Measurements from ENCODE around the gene SLC2A13.
"Not testable (repeated sequence)": the region's sequence is repeated elsewhere in the genome, so short reads cannot be mapped to it uniquely, and the experiment has no call there.

The SLC2A13 gene

GRCh38 chr12:39764944-39765560, 340.8 kb downstream of the SLC2A13 start:
- H3K9ac ChIP-seq (ENCODE audit: low read length) = no peak overlapping the region
- no peak overlapping the region for H3K27ac ChIP-seq (ENCODE audit: low read depth, low read length)
- H3K4me1 ChIP-seq (ENCODE audit: control insufficient read depth, insufficient read depth, low read length) = no peaks in the 10 kb centered on the region
- peaks cover 2% of the 10 kb centered on the region for H3K36me3 ChIP-seq (ENCODE audit: control insufficient read depth, insufficient read depth, low read length)
- H3K27me3 ChIP-seq (ENCODE audit: control insufficient read depth, insufficient read depth, low read length) = no peaks in the 10 kb centered on the region
- H3K4me3 ChIP-seq (ENCODE audit: low read length) = no peak overlapping the region

- no peaks in the 10 kb centered on the region for H3K4me1 ChIP-seq (ENCODE audit: control insufficient read depth, insufficient read depth, low read length)
- no peak overlapping the region for H3K27ac ChIP-seq (ENCODE audit: low read depth, low read length)
- H3K36me3 ChIP-seq (ENCODE audit: control insufficient read depth, insufficient read depth, low read length) = peaks cover 2% of the 10 kb centered on the region
- no peaks in the 10 kb centered on the region for H3K27me3 ChIP-seq (ENCODE audit: control insufficient read depth, insufficient read depth, low read length)
- no peak overlapping the region for H3K4me3 ChIP-seq (ENCODE audit: low read length)
- H3K9ac ChIP-seq (ENCODE audit: low read length) = no peak overlapping the region
These were observed 342.1 kb downstream of the SLC2A13 start for GRCh38 chr12:39763890-39764169.

DNA sequence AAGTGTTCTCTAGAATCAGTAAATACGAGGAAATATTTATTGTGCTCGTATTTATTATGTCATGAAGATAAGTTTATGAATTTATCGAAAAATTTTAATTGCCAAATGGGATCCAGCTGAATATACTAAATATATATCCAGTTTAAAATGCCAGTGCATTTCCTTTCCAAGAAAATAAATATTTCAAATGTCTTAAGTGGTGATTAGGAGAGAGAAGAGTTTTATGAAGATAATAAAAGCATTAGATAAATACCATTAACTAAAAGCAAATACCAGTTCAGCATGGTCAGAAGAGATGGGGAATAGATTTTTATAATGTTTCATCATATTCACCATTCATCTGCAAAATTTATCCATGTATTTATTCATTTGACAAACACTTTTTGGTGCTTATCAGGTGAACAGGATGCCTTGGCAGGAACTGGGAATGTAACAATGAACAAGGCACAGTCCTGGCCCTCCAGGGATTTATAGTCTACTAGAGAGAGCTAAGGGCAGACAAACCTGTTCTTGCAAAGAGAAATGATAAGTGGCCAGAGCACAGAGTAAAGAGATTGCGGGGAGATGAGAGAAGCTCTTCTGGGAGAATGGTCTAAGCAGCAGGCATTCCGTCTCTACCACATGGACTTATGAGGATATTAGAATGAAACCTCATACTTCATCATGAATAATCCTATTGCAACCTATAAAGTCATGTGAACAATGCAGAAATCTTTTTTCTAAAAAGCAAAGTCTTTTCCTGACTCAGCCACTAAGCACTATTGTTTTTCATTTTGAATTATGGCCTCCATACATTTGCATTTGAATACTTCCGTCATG, 342.6 kb downstream of the SLC2A13 start:
- no peaks in the 10 kb centered on the region for H3K4me1 ChIP-seq (ENCODE audit: control insufficient read depth, insufficient read depth, low read length)
- no peak overlapping the region for H3K4me3 ChIP-seq (ENCODE audit: low read length)
- no peaks in the 10 kb centered on the region for H3K27me3 ChIP-seq (ENCODE audit: control insufficient read depth, insufficient read depth, low read length)
- H3K36me3 ChIP-seq (ENCODE audit: control insufficient read depth, insufficient read depth, low read length) = peaks cover 2% of the 10 kb centered on the region
- no peak overlapping the region for H3K9ac ChIP-seq (ENCODE audit: low read length)
- no peak overlapping the region for H3K27ac ChIP-seq (ENCODE audit: low read depth, low read length)

GRCh38 chr12:39755478-39755877, 350.4 kb downstream of the SLC2A13 start:
- Histone ChIP-seq H3K4me3 (ENCODE audit: low read length) (no peak overlapping the region), H3K27me3 (ENCODE audit: control insufficient read depth, insufficient read depth, low read length) (no peaks in the 10 kb centered on the region), H3K9ac (ENCODE audit: low read length) (no peak overlapping the region), H3K4me1 (ENCODE audit: control insufficient read depth, insufficient read depth, low read length) (no peaks in the 10 kb centered on the region), H3K36me3 (ENCODE audit: control insufficient read depth, insufficient read depth, low read length) (no peaks in the 10 kb centered on the region), H3K27ac (ENCODE audit: low read depth, low read length) (no peak overlapping the region)

GRCh38 chr12:39752482-39753137, 353.3 kb downstream of the SLC2A13 start:
- Histone ChIP-seq H3K4me1 (ENCODE audit: control insufficient read depth, insufficient read depth, low read length) (no peaks in the 10 kb centered on the region), H3K27me3 (ENCODE audit: control insufficient read depth, insufficient read depth, low read length) (no peaks in the 10 kb centered on the region), H3K27ac (ENCODE audit: low read depth, low read length) (no peak overlapping the region), H3K4me3 (ENCODE audit: low read length) (no peak overlapping the region), H3K9ac (ENCODE audit: low read length) (no peak overlapping the region), H3K36me3 (ENCODE audit: control insufficient read depth, insufficient read depth, low read length) (no peaks in the 10 kb centered on the region)

GRCh38 chr12:39746151-39746550, 359.7 kb downstream of the SLC2A13 start:
- not testable (repeated sequence) for H3K27ac ChIP-seq (ENCODE audit: low read depth, low read length); H3K9ac ChIP-seq (ENCODE audit: low read length); H3K27me3 ChIP-seq (ENCODE audit: control insufficient read depth, insufficient read depth, low read length); H3K36me3 ChIP-seq (ENCODE audit: control insufficient read depth, insufficient read depth, low read length); H3K4me1 ChIP-seq (ENCODE audit: control insufficient read depth, insufficient read depth, low read length); H3K4me3 ChIP-seq (ENCODE audit: low read length)

DNA sequence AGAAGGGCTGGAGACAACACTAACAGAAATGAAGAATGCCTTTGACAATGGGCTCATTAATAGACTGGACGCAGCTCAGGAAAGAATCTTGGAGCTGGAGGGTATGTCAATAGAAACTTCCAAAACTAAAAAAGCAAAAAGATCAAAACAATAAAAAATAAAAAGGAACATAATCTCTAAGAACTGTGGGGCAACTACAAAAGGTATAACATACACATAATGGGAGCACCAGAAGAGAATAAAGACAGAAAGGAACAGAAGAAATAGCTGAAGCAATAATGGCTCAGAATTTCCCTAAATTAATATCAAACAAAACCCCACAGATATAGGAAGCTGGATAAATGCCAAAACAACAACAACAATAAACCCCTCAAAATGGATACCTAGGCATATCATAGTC, 362.2 kb downstream of the SLC2A13 start:
- Histone ChIP-seq H3K4me3 (ENCODE audit: low read length) (no peak overlapping the region), H3K4me1 (ENCODE audit: control insufficient read depth, insufficient read depth, low read length) (no peaks in the 10 kb centered on the region), H3K9ac (ENCODE audit: low read length) (no peak overlapping the region), H3K27me3 (ENCODE audit: control insufficient read depth, insufficient read depth, low read length) (no peaks in the 10 kb centered on the region), H3K36me3 (ENCODE audit: control insufficient read depth, insufficient read depth, low read length) (no peaks in the 10 kb centered on the region), H3K27ac (ENCODE audit: low read depth, low read length) (no peak overlapping the region)

DNA sequence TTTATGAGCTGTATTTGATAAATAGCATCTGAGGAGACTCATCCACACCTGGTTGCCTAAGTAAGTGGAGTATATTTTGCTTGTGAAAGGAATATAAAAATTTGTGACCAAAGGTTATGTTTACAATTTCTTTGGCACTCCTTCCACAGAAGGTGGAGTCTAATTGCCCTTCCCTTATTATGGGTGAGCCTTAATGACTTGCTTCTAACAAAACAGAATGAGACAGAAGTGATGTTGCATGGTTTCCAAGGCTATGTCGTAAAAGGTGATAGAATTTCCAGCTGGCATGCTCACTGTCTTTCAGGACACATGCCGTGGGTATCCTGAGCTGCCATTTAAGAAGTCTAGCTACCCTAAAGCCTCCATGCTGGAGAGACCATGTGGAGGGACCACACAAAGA, 369.5 kb downstream of the SLC2A13 start:
- Histone ChIP-seq H3K4me3 (ENCODE audit: low read length) (no peak overlapping the region), H3K9ac (ENCODE audit: low read length) (no peak overlapping the region)

GRCh38 chr12:39723831-39724230, 382.1 kb downstream of the SLC2A13 start:
- no peak overlapping the region for H3K9ac ChIP-seq (ENCODE audit: low read length)
- H3K36me3 ChIP-seq (ENCODE audit: control insufficient read depth, insufficient read depth, low read length) = no peaks in the 10 kb centered on the region
- no peaks in the 10 kb centered on the region for H3K4me1 ChIP-seq (ENCODE audit: control insufficient read depth, insufficient read depth, low read length)
- H3K27me3 ChIP-seq (ENCODE audit: control insufficient read depth, insufficient read depth, low read length) = no peaks in the 10 kb centered on the region
- no peak overlapping the region for H3K4me3 ChIP-seq (ENCODE audit: low read length)
- no peak overlapping the region for H3K27ac ChIP-seq (ENCODE audit: low read depth, low read length)

More for the DNA sequence above, 369.5 kb downstream of the SLC2A13 start:
- Histone ChIP-seq H3K27me3 (ENCODE audit: control insufficient read depth, insufficient read depth, low read length) (no peaks in the 10 kb centered on the region), H3K36me3 (ENCODE audit: control insufficient read depth, insufficient read depth, low read length) (no peaks in the 10 kb centered on the region), H3K27ac (ENCODE audit: low read depth, low read length) (no peak overlapping the region), H3K4me1 (ENCODE audit: control insufficient read depth, insufficient read depth, low read length) (no peaks in the 10 kb centered on the region)

GRCh38 chr12:39722504-39722903, 383.4 kb downstream of the SLC2A13 start:
- H3K36me3 ChIP-seq (ENCODE audit: control insufficient read depth, insufficient read depth, low read length) = no peaks in the 10 kb centered on the region
- H3K27me3 ChIP-seq (ENCODE audit: control insufficient read depth, insufficient read depth, low read length) = no peaks in the 10 kb centered on the region
- no peak overlapping the region for H3K9ac ChIP-seq (ENCODE audit: low read length)
- H3K4me3 ChIP-seq (ENCODE audit: low read length) = no peak overlapping the region
- H3K4me1 ChIP-seq (ENCODE audit: control insufficient read depth, insufficient read depth, low read length) = no peaks in the 10 kb centered on the region
- H3K27ac ChIP-seq (ENCODE audit: low read depth, low read length) = no peak overlapping the region

- H3K27ac ChIP-seq (ENCODE audit: low read depth, low read length) = no peak overlapping the region
- no peak overlapping the region for H3K9ac ChIP-seq (ENCODE audit: low read length)
- H3K36me3 ChIP-seq (ENCODE audit: control insufficient read depth, insufficient read depth, low read length) = no peaks in the 10 kb centered on the region
- H3K27me3 ChIP-seq (ENCODE audit: control insufficient read depth, insufficient read depth, low read length) = no peaks in the 10 kb centered on the region
- H3K4me3 ChIP-seq (ENCODE audit: low read length) = no peak overlapping the region
- H3K4me1 ChIP-seq (ENCODE audit: control insufficient read depth, insufficient read depth, low read length) = no peaks in the 10 kb centered on the region
These were observed 392.3 kb downstream of the SLC2A13 start for GRCh38 chr12:39713552-39713951.

- Histone ChIP-seq H3K27ac (ENCODE audit: low read depth, low read length) (no peak overlapping the region), H3K36me3 (ENCODE audit: control insufficient read depth, insufficient read depth, low read length) (no peaks in the 10 kb centered on the region), H3K9ac (ENCODE audit: low read length) (no peak overlapping the region), H3K27me3 (ENCODE audit: control insufficient read depth, insufficient read depth, low read length) (no peaks in the 10 kb centered on the region), H3K4me3 (ENCODE audit: low read length) (no peak overlapping the region), H3K4me1 (ENCODE audit: control insufficient read depth, insufficient read depth, low read length) (no peaks in the 10 kb centered on the region)
These were observed 393.5 kb downstream of the SLC2A13 start for GRCh38 chr12:39712334-39712733.

Measured in rectal smooth muscle tissue (tissue), 1 donor.